ENCODE results near the gene RNF13.

Gene RNF13

GRCh38 chr3:149784064-149784704 lies 28.8 kb upstream of the RNF13 start:
- H3K27me3 Mint-ChIP-seq, result no peaks in the 10 kb centered on the region
- no peak overlapping the region for H3K4me3 Mint-ChIP-seq
- no peaks in the 10 kb centered on the region for H3K9me3 Mint-ChIP-seq
- ATAC-seq, result no peak
- peaks cover 32% of the 10 kb centered on the region for H3K4me1 Mint-ChIP-seq
- peak overlapping the region; percentile 84 for H3K27ac Mint-ChIP-seq
- H3K36me3 Mint-ChIP-seq, result no peaks in the 10 kb centered on the region

- Mint-ChIP-seq H3K27ac (no peak overlapping the region), H3K9me3 (no peaks in the 10 kb centered on the region), H3K36me3 (no peaks in the 10 kb centered on the region), H3K4me1 (no peaks in the 10 kb centered on the region), H3K4me3 (no peak overlapping the region), H3K27me3 (peaks cover 9% of the 10 kb centered on the region)
- no peak for ATAC-seq
Measured at GRCh38 chr3:149790268-149790667, 22.7 kb upstream of the RNF13 start.

DNA sequence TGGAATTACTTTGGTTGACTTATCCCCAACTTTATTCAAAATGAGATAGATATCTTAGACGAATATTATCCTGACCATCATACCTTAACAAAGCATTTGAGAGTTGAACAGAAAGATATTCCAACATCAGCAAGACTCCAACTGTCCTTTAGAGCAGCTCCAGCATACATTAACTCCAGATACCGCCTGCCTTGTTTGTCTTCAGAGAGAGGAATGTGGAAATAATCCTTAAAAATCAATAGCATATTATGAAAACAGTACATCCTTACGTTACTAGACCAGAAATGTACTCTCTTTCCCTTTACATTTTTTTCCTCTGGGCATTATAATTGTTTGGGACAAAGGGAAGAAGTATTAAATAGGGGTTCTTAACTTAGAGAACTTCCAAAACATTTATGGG lies 22.3 kb upstream of the RNF13 start:
- Mint-ChIP-seq H3K9me3 (no peaks in the 10 kb centered on the region), H3K4me3 (no peak overlapping the region), H3K27me3 (peaks cover 9% of the 10 kb centered on the region), H3K4me1 (no peaks in the 10 kb centered on the region), H3K36me3 (no peaks in the 10 kb centered on the region), H3K27ac (no peak overlapping the region)
- ATAC-seq, result no peak

GRCh38 chr3:149792452-149793270 lies 20.4 kb upstream of the RNF13 start, which contains the start of gene ANKUB1:
Gene ANKUB1, minus strand, starts transcription at chr3:149792554. Its CDS starts 188 bp downstream, at chr3:149792366.
- Mint-ChIP-seq H3K9me3 (no peaks in the 10 kb centered on the region), H3K27me3 (peaks cover 9% of the 10 kb centered on the region), H3K27ac (no peak within 1 kb of the TSS), H3K36me3 (no peaks in the 10 kb centered on the region), H3K4me1 (no peaks in the 10 kb centered on the region), H3K4me3 (no peak within 1 kb of the TSS)
- ATAC-seq, result no peak

DNA sequence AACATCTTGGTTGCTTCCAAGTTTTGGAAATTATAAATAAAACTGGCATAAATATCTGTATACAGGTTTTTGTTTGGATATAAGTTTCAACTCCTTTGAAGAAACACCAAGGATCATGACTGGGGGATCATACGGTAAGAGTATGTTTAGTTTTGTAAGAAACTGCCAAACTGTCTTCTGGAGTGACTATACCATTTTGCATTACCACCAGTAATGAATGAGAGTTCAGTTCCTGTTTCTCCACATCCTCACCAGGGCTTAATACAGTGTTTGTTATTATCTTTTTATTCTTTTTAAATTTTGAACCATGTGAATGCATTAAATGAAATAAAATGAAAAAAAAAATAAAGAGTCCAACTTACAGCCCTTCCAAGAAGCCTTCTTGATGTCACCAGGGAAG lies 17.0 kb upstream of the RNF13 start:
- no peaks in the 10 kb centered on the region for H3K27me3 Mint-ChIP-seq
- H3K27ac Mint-ChIP-seq, result no peak overlapping the region
- no peak for ATAC-seq
- H3K36me3 Mint-ChIP-seq, result no peaks in the 10 kb centered on the region
- H3K4me1 Mint-ChIP-seq, result peaks cover 6% of the 10 kb centered on the region
- H3K9me3 Mint-ChIP-seq, result peaks cover 2% of the 10 kb centered on the region
- H3K4me3 Mint-ChIP-seq, result no peak overlapping the region

- no peak overlapping the region for H3K27ac Mint-ChIP-seq
- H3K36me3 Mint-ChIP-seq, result no peaks in the 10 kb centered on the region
- no peak overlapping the region for H3K4me3 Mint-ChIP-seq
- H3K27me3 Mint-ChIP-seq, result no peaks in the 10 kb centered on the region
- H3K4me1 Mint-ChIP-seq, result peaks cover 6% of the 10 kb centered on the region
- no peak for ATAC-seq
- H3K9me3 Mint-ChIP-seq, result peaks cover 2% of the 10 kb centered on the region
Measured at GRCh38 chr3:149800693-149801092, 12.3 kb upstream of the RNF13 start.

DNA sequence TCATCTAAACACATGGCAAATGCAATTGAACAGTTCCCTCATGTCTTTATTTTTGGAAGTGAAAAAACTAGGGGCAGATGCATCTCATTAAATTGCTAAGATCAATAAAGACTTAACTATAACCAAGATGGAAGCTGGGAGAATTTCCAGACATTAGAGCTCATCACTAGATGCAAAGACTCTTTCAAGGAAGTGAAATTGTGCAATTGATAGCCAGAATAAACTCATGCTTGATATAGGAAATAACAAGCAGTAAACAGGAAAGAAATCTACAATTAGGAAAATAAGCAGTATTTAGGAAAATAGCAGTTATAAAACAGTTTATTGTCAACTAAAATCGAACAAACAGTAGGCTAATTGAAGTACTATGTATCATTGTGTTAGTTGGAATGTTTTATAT lies 11.8 kb upstream of the RNF13 start:
- peaks cover 6% of the 10 kb centered on the region for H3K4me1 Mint-ChIP-seq
- H3K4me3 Mint-ChIP-seq, result no peak overlapping the region
- no peaks in the 10 kb centered on the region for H3K27me3 Mint-ChIP-seq
- ATAC-seq, result no peak
- no peaks in the 10 kb centered on the region for H3K36me3 Mint-ChIP-seq
- no peak overlapping the region for H3K27ac Mint-ChIP-seq
- H3K9me3 Mint-ChIP-seq, result peaks cover 2% of the 10 kb centered on the region

DNA sequence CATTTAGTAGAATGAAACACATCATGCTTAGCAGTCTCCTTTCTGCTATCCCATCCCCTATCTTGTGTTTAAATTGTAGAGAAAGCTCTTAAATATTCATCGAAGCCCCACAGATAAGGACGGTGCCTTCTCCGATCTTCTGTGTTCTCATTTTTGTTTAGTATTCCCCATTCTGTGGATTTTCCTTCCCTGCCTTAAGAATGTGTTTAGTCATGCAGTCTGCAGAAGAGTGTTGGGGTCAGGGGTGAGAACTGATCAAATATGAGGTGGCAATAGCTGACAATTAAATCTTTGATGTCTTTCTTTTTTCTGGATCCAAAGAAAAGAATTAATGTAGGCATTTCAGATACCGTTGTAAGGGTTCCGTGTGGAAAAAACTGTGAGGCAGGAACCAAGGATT lies 11.4 kb upstream of the RNF13 start:
- Mint-ChIP-seq H3K27me3 (no peaks in the 10 kb centered on the region), H3K4me3 (no peak overlapping the region), H3K4me1 (peaks cover 11% of the 10 kb centered on the region), H3K36me3 (no peaks in the 10 kb centered on the region), H3K9me3 (peaks cover 2% of the 10 kb centered on the region), H3K27ac (no peak overlapping the region)
- no peak for ATAC-seq

DNA sequence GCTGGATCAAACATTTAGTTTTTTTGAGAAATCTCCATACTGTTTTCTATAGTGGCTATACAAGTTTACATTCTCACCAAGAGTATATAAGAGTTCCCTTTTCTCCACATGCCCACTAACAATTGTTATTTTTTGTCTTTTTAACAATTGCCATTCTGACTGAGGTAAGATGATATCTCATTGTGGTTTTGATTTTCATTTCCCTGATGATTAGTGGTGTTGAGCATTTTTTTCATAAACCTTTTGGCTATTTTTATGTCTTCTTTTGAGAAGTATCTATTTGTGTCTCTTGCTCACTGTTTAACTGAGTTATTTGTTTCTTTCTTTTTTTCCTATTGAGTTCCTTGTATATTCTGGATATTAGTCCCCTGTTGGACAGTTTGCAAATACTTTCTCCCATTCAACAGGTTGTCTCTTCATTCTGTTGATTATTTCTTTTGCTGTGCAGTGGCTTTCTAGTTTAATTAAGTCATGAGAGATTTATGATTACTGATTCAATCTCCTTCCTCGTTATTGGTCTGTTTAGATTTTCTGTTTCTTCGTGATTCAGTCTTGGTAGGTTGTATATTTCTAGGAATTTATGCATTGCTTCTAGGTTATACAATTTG lies 6.7 kb upstream of the RNF13 start:
- H3K4me1 Mint-ChIP-seq, result peaks cover 16% of the 10 kb centered on the region
- H3K27ac Mint-ChIP-seq, result no peak overlapping the region
- H3K9me3 Mint-ChIP-seq, result no peaks in the 10 kb centered on the region
- H3K4me3 Mint-ChIP-seq, result no peak overlapping the region
- H3K36me3 Mint-ChIP-seq, result no peaks in the 10 kb centered on the region
- H3K27me3 Mint-ChIP-seq, result no peaks in the 10 kb centered on the region
- ATAC-seq, result no peak

GRCh38 chr3:149808209-149808829 lies 4.7 kb upstream of the RNF13 start:
- Mint-ChIP-seq H3K36me3 (no peaks in the 10 kb centered on the region), H3K4me1 (peaks cover 23% of the 10 kb centered on the region), H3K27ac (peak overlapping the region; percentile 62), H3K9me3 (no peaks in the 10 kb centered on the region), H3K4me3 (no peak overlapping the region), H3K27me3 (no peaks in the 10 kb centered on the region)
- no peak for ATAC-seq

GRCh38 chr3:149809699-149810098 lies 3.3 kb upstream of the RNF13 start:
- Mint-ChIP-seq H3K27ac (no peak overlapping the region), H3K4me1 (peaks cover 35% of the 10 kb centered on the region), H3K36me3 (no peaks in the 10 kb centered on the region), H3K4me3 (no peak overlapping the region), H3K9me3 (no peaks in the 10 kb centered on the region), H3K27me3 (no peaks in the 10 kb centered on the region)
- ATAC-seq, result no peak

DNA sequence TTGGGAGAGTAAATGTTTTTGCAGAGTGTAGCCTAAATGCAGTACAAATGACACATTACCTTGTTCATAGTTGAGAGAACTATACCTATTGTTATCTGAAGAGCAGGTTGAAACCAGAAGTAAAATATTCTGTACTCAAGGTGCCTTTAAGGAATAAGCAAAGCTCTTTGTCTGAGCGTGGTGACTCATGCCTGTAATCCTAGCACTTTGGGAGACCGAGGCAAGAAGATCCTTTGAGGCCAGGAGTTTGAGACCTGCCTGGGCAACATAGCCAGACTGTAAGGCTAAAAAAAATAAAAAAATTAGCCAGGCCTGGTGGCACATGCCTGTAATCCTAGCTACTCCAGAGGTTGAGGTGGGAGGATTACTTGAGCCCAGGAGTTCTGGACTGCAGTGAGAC lies 2.2 kb upstream of the RNF13 start:
- Mint-ChIP-seq H3K36me3 (no peaks in the 10 kb centered on the region), H3K27me3 (no peaks in the 10 kb centered on the region), H3K27ac (no peak overlapping the region), H3K4me3 (no peak overlapping the region), H3K4me1 (peaks cover 47% of the 10 kb centered on the region), H3K9me3 (no peaks in the 10 kb centered on the region)
- ATAC-seq, result no peak

DNA sequence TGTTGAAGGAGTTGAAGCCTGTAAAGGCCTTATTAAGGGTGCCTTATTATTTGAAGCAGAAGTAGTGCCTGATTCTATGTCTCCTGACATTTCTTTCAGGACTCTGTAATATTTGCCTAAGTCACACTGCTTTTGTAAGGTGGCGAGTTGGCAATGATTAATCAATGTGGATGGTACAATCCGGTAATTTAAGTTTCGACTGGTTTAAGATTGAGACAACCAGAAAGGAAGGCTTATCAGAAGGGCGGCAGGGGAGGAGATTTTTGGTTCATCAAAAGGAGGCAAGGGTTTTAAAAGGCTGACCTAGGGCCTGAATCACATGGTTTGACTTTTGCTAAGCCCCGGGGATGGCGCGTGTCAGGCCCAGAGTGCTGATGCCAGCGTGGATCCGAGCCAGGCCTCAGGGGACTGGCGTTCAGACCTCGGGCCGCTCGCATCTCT lies 830 bp upstream of the RNF13 start:
- peaks cover 8% of the 10 kb centered on the region for H3K36me3 Mint-ChIP-seq
- ATAC-seq, result no peak
- H3K4me3 Mint-ChIP-seq, result peak overlapping the region; percentile 98
- no peaks in the 10 kb centered on the region for H3K27me3 Mint-ChIP-seq
- no peaks in the 10 kb centered on the region for H3K9me3 Mint-ChIP-seq
- H3K27ac Mint-ChIP-seq, result peak overlapping the region; percentile 98
- H3K4me1 Mint-ChIP-seq, result peaks cover 55% of the 10 kb centered on the region

DNA sequence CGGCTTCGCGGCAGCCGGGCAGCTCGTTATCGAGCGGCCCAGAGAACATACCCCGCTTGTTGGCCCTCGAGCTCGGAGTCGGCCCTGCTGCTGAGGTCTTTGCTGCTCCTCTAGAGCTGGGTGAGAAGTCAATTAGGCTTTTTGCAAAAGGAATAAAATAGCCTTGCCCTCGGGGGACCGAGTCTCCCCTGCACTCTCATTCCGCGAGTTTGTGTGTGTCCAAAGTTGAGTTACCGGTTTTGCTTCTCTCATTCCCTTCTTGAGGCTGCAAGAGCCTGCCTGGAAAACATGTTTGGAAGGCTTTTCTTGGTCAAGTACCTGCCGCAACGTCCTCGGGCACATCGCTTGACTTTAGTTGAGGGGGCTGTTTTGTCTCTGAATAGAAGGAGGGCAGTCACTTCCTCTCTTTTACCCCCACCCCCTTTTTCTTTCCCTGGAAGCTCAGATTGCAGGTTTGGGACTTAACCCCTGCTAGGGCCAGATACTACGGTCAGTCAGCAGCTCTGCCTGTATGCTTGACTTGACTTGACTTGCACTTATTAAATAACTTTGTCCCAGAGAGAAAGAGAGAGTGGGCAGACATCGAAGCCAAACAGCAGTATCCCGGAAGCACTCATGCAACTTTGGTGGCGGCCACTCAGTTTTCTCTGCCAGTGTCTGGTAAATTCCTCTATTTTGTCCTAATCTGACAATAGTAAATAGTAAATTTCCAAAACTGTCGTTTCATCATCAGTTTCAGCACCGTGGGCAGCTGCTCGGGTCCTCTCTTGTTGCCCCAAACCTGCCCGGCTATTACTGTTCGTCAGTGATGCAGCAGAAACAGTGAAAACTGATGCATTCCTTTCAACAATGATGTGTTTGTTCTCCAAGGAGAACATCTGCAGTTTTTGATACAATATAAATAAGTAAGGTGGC lies 609 bp downstream of the RNF13 start:
- Mint-ChIP-seq H3K27ac (peak overlapping the region; percentile 98), H3K36me3 (peaks cover 18% of the 10 kb centered on the region), H3K4me3 (peak overlapping the region; percentile 98), H3K27me3 (no peaks in the 10 kb centered on the region), H3K9me3 (no peaks in the 10 kb centered on the region), H3K4me1 (peaks cover 63% of the 10 kb centered on the region)
- peak; percentile 34 for ATAC-seq

All from stimulated activated memory B cell treated with anti-CD40 and anti-IgM and Interleukin-4, amounts not matched to agents 10 μg/mL and 1 μg/mL and 100 μg/mL, for 72 hours (primary cell).